SKM-1 (cell line): ENCODE data around the gene KIF21B.

Source experiments
- DNase-seq: peaks from one replicate; lab custom pipeline; 2025; ENCODE audit not compliant: unreplicated experiment; lab: John Stamatoyannopoulos, UW

The KIF21B gene

GRCh38 chr1:201044119-201044518, 20.6 kb upstream of the KIF21B start:
- DNase-seq = no peak

GRCh38 chr1:201042779-201043461, 19.4 kb upstream of the KIF21B start:
- peak; percentile 77 for DNase-seq

- DNase-seq = no peak
These were observed 17.5 kb upstream of the KIF21B start for GRCh38 chr1:201041011-201041410.

GRCh38 chr1:201039876-201040275, 16.4 kb upstream of the KIF21B start:
- no peak for DNase-seq

- DNase-seq = no peak
These were observed 15.9 kb upstream of the KIF21B start for GRCh38 chr1:201039418-201039817.

GRCh38 chr1:201038186-201038876, 14.8 kb upstream of the KIF21B start:
- no peak for DNase-seq

- no peak for DNase-seq
These were observed 12.8 kb upstream of the KIF21B start for GRCh38 chr1:201036188-201036842.

- DNase-seq = no peak
These were observed 11.2 kb upstream of the KIF21B start for GRCh38 chr1:201034671-201035070.

- no peak for DNase-seq
These were observed 8.9 kb upstream of the KIF21B start for GRCh38 chr1:201032408-201032807.

- peak; percentile 86 for DNase-seq
These were observed 5.0 kb upstream of the KIF21B start for GRCh38 chr1:201028461-201028889.

- DNase-seq = peak; percentile 94
These were observed 3.3 kb upstream of the KIF21B start for GRCh38 chr1:201026836-201027235.

GRCh38 chr1:201026234-201026633, 2.7 kb upstream of the KIF21B start:
- DNase-seq = no peak

- peak; percentile 71 for DNase-seq
These were observed 2.1 kb upstream of the KIF21B start for GRCh38 chr1:201025571-201026002.

GRCh38 chr1:201024625-201024998, 1.1 kb upstream of the KIF21B start:
- no peak for DNase-seq

GRCh38 chr1:201023920-201024624, 558 bp upstream of the KIF21B start:
- DNase-seq = no peak

GRCh38 chr1:201022820-201023516, 546 bp downstream of the KIF21B start:
- DNase-seq = no peak

GRCh38 chr1:201022493-201022819, 1.1 kb downstream of the KIF21B start:
- DNase-seq = no peak

GRCh38 chr1:201021630-201022492, 1.7 kb downstream of the KIF21B start:
- no peak for DNase-seq

GRCh38 chr1:201020721-201021629, 2.5 kb downstream of the KIF21B start:
- DNase-seq = peak; percentile 39
